Sigmoid colon (tissue), 4 donors: ENCODE measurements around the gene DAGLB.

Experiments used
- EP300 ChIP-seq, 4 donors: sonication (generic); formaldehyde crosslinking; IDR thresholded peaks; one replicate each; pipeline ENCODE4 v1.6.1; 2017; ENCODE audit warnings: antibody characterized with exemption in 4 of 4
- TF ChIP-seq, protein P1 (sequence below), 4 experiments: fragments of 450-650 bp in 3 of 4; fragments of 200-600 bp in 1 of 4; IDR thresholded peaks; one replicate each; pipeline ENCODE4 v1.5.1; 2016 to 2019; ENCODE audit warnings: antibody characterized with exemption in 4 of 4, mild to moderate bottlenecking in 3 of 4, moderate library complexity in 2 of 4

DNA sequence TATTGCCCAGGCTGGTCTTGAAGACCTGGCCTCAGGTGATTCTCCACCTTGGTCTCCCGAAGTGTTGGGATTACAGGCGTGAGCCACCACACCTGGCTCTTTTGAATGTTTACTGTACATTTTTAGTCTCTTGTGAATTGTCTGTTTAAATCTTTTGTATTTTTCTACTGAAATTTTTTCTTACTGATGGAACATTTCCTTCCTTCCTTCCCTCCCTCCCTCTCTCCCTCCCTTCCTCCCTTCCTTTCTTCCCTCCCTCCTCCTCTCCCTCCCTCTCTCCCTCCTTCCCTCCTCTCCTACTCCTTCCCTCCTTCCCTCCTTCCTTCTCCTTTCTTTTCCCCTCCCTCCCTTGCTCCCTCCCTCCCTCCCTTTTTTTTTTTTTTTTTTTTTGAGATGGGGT lies 58.0 kb downstream of the DAGLB start:
- TF ChIP-seq EP300 (IDR thresholded peaks at IDR 0.05): no peak
- TF ChIP-seq, protein P1, sequence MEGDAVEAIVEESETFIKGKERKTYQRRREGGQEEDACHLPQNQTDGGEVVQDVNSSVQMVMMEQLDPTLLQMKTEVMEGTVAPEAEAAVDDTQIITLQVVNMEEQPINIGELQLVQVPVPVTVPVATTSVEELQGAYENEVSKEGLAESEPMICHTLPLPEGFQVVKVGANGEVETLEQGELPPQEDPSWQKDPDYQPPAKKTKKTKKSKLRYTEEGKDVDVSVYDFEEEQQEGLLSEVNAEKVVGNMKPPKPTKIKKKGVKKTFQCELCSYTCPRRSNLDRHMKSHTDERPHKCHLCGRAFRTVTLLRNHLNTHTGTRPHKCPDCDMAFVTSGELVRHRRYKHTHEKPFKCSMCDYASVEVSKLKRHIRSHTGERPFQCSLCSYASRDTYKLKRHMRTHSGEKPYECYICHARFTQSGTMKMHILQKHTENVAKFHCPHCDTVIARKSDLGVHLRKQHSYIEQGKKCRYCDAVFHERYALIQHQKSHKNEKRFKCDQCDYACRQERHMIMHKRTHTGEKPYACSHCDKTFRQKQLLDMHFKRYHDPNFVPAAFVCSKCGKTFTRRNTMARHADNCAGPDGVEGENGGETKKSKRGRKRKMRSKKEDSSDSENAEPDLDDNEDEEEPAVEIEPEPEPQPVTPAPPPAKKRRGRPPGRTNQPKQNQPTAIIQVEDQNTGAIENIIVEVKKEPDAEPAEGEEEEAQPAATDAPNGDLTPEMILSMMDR (IDR thresholded peaks at IDR 0.05): no peak
